ENCODE measurements around the gene RAD51B. TPM values are rescaled to one million over a fixed set of nuclear protein-coding genes. Genes with fewer than 3 reads are reported as not detected.
"Not testable (repeated sequence)": the region's sequence is repeated elsewhere in the genome, so short reads cannot be mapped to it uniquely, and the experiment has no call there.

RAD51B gene
- total and polyA plus RNA-seq, 4 donors, result 2.5 to 95.0 (median 9.6) TPM

GRCh38 chr14:68099495-68100045, 280.0 kb downstream of the RAD51B start:
- DNase-seq (peak in 2 of 3 donors; percentile 69 to 79), ATAC-seq (ENCODE audit: insufficient read depth, low FRiP score) (no peak)
- WGBS, 2 donors, result 61 to 79% methylated on average over 5 of the region's 5 CpGs
- Histone ChIP-seq H3K4me1 (ENCODE audit: control insufficient read depth in 5 of 5, insufficient read depth in 5 of 5, low read length in 5 of 5) (peaks cover 0 to 28% (median 7%) of the 10 kb centered on the region in 5 donors), H3K36me3 (ENCODE audit: control insufficient read depth in 4 of 4, insufficient read depth in 4 of 4, low read length in 4 of 4) (peaks cover 0 to 2% (median 0%) of the 10 kb centered on the region in 4 donors), H3K4me3 (no peak overlapping the region), H3K9ac (ENCODE audit: insufficient read depth in 1 of 2, low read length in 2 of 2) (peak overlapping the region in 1 of 2 donors; percentile 20), H3K27ac (ENCODE audit: low read depth in 1 of 2, low read length in 1 of 2) (no peak overlapping the region), H3K27me3 (ENCODE audit: control insufficient read depth in 3 of 3, insufficient read depth in 3 of 3, low read length in 2 of 3) (no peaks in the 10 kb centered on the region), H3K9me3 (ENCODE audit: control insufficient read depth in 4 of 4, insufficient read depth in 3 of 4, low read length in 3 of 4) (peaks cover 0 to 12% (median 5%) of the 10 kb centered on the region in 4 donors)
- TF ChIP-seq, protein P1, sequence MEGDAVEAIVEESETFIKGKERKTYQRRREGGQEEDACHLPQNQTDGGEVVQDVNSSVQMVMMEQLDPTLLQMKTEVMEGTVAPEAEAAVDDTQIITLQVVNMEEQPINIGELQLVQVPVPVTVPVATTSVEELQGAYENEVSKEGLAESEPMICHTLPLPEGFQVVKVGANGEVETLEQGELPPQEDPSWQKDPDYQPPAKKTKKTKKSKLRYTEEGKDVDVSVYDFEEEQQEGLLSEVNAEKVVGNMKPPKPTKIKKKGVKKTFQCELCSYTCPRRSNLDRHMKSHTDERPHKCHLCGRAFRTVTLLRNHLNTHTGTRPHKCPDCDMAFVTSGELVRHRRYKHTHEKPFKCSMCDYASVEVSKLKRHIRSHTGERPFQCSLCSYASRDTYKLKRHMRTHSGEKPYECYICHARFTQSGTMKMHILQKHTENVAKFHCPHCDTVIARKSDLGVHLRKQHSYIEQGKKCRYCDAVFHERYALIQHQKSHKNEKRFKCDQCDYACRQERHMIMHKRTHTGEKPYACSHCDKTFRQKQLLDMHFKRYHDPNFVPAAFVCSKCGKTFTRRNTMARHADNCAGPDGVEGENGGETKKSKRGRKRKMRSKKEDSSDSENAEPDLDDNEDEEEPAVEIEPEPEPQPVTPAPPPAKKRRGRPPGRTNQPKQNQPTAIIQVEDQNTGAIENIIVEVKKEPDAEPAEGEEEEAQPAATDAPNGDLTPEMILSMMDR (IDR thresholded peaks at IDR 0.05; ENCODE audit: control extremely low read depth, extremely low read depth), result no peak

DNA sequence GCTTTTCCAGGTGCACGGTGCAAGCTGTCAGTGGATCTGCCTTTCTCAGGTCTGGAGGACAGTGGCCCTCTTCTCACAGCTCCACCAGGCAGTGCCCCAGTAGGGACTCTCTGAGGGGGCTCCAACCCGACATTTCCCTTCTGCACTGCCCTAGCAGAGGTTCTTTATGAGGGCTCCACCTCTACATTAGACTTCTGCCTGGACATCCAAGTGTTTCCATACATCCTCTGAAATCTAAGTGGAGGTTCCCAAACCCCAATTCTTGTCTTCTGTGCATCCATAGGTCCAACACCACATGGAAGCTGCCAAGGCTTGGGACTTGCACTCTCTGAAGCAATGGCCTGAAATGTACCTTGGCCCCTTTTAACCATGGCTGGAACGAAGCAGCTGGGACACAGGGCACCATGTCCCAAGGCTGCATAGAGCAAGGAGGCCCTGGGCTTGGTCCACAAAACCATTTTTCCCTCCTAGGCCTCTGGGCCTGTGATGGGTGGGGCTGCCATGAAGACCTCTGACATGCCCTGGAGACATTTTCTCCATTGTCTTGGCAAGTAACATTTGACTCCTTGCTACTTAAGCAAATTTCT, 282.2 kb downstream of the RAD51B start:
- not testable (repeated sequence) for H3K27me3 ChIP-seq (ENCODE audit: control insufficient read depth in 3 of 3, insufficient read depth in 3 of 3, low read length in 2 of 3); H3K9ac ChIP-seq (ENCODE audit: insufficient read depth in 1 of 2, low read length in 2 of 2); H3K27ac ChIP-seq (ENCODE audit: low read depth in 1 of 2, low read length in 1 of 2); ATAC-seq (ENCODE audit: insufficient read depth, low FRiP score); H3K4me3 ChIP-seq; H3K36me3 ChIP-seq (ENCODE audit: control insufficient read depth in 4 of 4, insufficient read depth in 4 of 4, low read length in 4 of 4)
- DNase-seq, result peak in 1 of 3 donors; percentile 9
- Histone ChIP-seq H3K9me3 (ENCODE audit: control insufficient read depth in 4 of 4, insufficient read depth in 3 of 4, low read length in 3 of 4) (peaks cover 0 to 12% (median 5%) of the 10 kb centered on the region in 4 donors), H3K4me1 (ENCODE audit: control insufficient read depth in 5 of 5, insufficient read depth in 5 of 5, low read length in 5 of 5) (peaks cover 0 to 44% (median 12%) of the 10 kb centered on the region in 5 donors)
- WGBS, 2 donors, result 99 to 100% methylated on average over 3 of the region's 3 CpGs

DNA sequence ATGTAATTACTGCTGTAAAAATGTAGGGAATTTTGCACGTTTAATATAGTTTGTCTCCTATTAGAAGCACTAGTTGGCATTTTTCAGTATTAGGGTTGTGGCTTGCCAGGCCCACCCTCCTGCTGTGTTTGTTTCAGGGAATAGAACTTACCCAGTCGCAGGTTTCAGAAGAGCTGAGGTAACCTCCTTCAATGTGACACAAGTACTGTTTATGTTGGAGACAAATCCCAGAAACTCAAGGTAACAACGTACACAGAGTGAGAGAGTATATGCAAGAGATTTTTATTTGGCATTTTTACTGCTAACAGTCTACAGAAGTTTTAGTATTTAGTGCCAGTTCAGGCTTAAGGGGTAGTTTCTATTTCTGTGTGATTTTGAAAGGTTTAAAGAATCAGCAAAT, 284.3 kb downstream of the RAD51B start:
- WGBS, 2 donors, result 70 to 86% methylated on average over 3 of the region's 3 CpGs
- TF ChIP-seq, protein P1 (IDR thresholded peaks at IDR 0.05; ENCODE audit: control extremely low read depth, extremely low read depth), result no peak
- peaks cover 0 to 12% (median 5%) of the 10 kb centered on the region in 4 donors for H3K9me3 ChIP-seq (ENCODE audit: control insufficient read depth in 4 of 4, insufficient read depth in 3 of 4, low read length in 3 of 4)
- H3K27me3 ChIP-seq (ENCODE audit: control insufficient read depth in 3 of 3, insufficient read depth in 3 of 3, low read length in 2 of 3), result no peaks in the 10 kb centered on the region
- peaks cover 0 to 49% (median 12%) of the 10 kb centered on the region in 5 donors for H3K4me1 ChIP-seq (ENCODE audit: control insufficient read depth in 5 of 5, insufficient read depth in 5 of 5, low read length in 5 of 5)
- no peak overlapping the region for H3K4me3 ChIP-seq
- H3K27ac ChIP-seq (ENCODE audit: low read depth in 1 of 2, low read length in 1 of 2), result no peak overlapping the region
- no peak for ATAC-seq (ENCODE audit: insufficient read depth, low FRiP score)
- peaks cover 0 to 2% (median 0%) of the 10 kb centered on the region in 4 donors for H3K36me3 ChIP-seq (ENCODE audit: control insufficient read depth in 4 of 4, insufficient read depth in 4 of 4, low read length in 4 of 4)
- no peak overlapping the region for H3K9ac ChIP-seq (ENCODE audit: insufficient read depth in 1 of 2, low read length in 2 of 2)
- peak in 1 of 3 donors; percentile 18 for DNase-seq

DNA sequence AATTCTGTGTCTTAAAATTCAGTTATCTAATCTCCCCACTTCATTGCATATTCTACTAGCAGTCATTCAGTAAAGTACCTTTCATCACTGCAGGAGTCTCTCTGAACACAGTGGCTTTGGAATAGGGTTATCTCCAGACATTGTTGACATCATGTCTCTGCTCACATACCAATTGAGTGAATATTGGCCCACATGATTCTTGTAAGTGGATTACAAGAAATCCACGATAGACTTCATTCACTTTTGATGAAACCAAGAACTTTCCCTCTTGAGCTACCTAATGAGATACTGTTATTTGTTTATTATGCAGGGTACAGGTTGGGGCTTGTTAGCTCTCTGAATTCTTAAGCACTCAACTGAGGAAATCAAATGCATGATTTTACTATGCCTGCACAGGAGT, 284.9 kb downstream of the RAD51B start:
- ATAC-seq (ENCODE audit: insufficient read depth, low FRiP score), result peak; percentile 54
- Histone ChIP-seq H3K27me3 (ENCODE audit: control insufficient read depth in 3 of 3, insufficient read depth in 3 of 3, low read length in 2 of 3) (no peaks in the 10 kb centered on the region), H3K4me1 (ENCODE audit: control insufficient read depth in 5 of 5, insufficient read depth in 5 of 5, low read length in 5 of 5) (peaks cover 0 to 51% (median 18%) of the 10 kb centered on the region in 5 donors), H3K4me3 (no peak overlapping the region), H3K9ac (ENCODE audit: insufficient read depth in 1 of 2, low read length in 2 of 2) (no peak overlapping the region), H3K36me3 (ENCODE audit: control insufficient read depth in 4 of 4, insufficient read depth in 4 of 4, low read length in 4 of 4) (peaks cover 0 to 2% (median 0%) of the 10 kb centered on the region in 4 donors), H3K9me3 (ENCODE audit: control insufficient read depth in 4 of 4, insufficient read depth in 3 of 4, low read length in 3 of 4) (peaks cover 0 to 12% (median 5%) of the 10 kb centered on the region in 4 donors), H3K27ac (ENCODE audit: low read depth in 1 of 2, low read length in 1 of 2) (no peak overlapping the region)
- WGBS, 2 donors, result 47 to 87% methylated on average over 1 of the region's 1 CpG
- TF ChIP-seq, protein P1 (IDR thresholded peaks at IDR 0.05; ENCODE audit: control extremely low read depth, extremely low read depth), result no peak
- DNase-seq, result peak in 2 of 3 donors; percentile 17 to 43
